ENCODE data around the gene CCDC137. TPM values are rescaled to one million over a fixed set of nuclear protein-coding genes. Genes with fewer than 3 reads are reported as not detected.

Gene CCDC137
- total RNA-seq, 4 donors from 2014 or later = 13.9 to 27.2 (median 17.0) TPM

GRCh38 chr17:81655378-81656117 lies 11.0 kb upstream of the CCDC137 start:
- DNase-seq = no peak
- Histone ChIP-seq H3K4me1 (no peaks in the 10 kb centered on the region), H3K4me3 (no peak overlapping the region), H3K27me3 (no peaks in the 10 kb centered on the region), H3K27ac (no peak overlapping the region), H3K36me3 (no peaks in the 10 kb centered on the region), H3K9me3 (no peaks in the 10 kb centered on the region)
- TF ChIP-seq CTCF (IDR thresholded peaks at IDR 0.05) (no peak), POLR2A (IDR thresholded peaks at IDR 0.05) (no peak)

GRCh38 chr17:81656118-81656743 lies 10.3 kb upstream of the CCDC137 start, which contains the start of gene PDE6G:
TSS of gene PDE6G (minus strand) at chr17:81656542. CDS start at chr17:81653305, 3,237 bp downstream.
- H3K9me3 ChIP-seq = no peaks in the 10 kb centered on the region
- H3K27ac ChIP-seq = no peak within 1 kb of the TSS
- H3K4me3 ChIP-seq = no peak within 1 kb of the TSS
- no peaks in the 10 kb centered on the region for H3K36me3 ChIP-seq
- H3K4me1 ChIP-seq = no peaks in the 10 kb centered on the region
- no peak for DNase-seq
- TF ChIP-seq POLR2A (IDR thresholded peaks at IDR 0.05) (no peak), CTCF (IDR thresholded peaks at IDR 0.05) (no peak)
- H3K27me3 ChIP-seq = no peaks in the 10 kb centered on the region

- H3K36me3 ChIP-seq = no peaks in the 10 kb centered on the region
- H3K4me3 ChIP-seq = no peak overlapping the region
- TF ChIP-seq CTCF (IDR thresholded peaks at IDR 0.05) = no peak
- TF ChIP-seq POLR2A (IDR thresholded peaks at IDR 0.05) = no peak
- no peak overlapping the region for H3K27ac ChIP-seq
- H3K27me3 ChIP-seq = no peaks in the 10 kb centered on the region
- H3K9me3 ChIP-seq = no peaks in the 10 kb centered on the region
- no peaks in the 10 kb centered on the region for H3K4me1 ChIP-seq
- no peak for DNase-seq
Observed at GRCh38 chr17:81656835-81657234, 9.7 kb upstream of the CCDC137 start.

DNA sequence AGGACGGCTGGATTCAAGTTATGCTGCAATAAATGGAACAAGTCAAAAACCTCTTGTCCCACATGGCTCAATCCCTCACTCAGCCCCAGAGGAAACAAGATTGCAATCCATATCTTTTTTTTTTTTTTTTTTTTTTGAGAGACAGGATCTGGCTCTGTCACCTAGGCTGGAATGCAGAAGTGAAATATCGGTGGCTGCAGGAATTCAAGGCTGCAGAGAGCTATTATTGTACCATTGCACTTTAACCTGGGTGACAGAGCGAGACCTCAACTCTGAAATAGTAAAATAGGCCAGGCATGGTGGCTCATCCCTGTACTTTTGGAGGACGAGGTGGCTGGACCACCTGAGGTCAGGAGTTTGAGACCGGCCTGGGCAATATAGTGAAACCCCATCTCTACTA lies 7.5 kb upstream of the CCDC137 start:
- Histone ChIP-seq H3K36me3 (no peaks in the 10 kb centered on the region), H3K27me3 (no peaks in the 10 kb centered on the region), H3K4me3 (no peak overlapping the region), H3K27ac (no peak overlapping the region), H3K9me3 (no peaks in the 10 kb centered on the region), H3K4me1 (no peaks in the 10 kb centered on the region)
- TF ChIP-seq POLR2A (IDR thresholded peaks at IDR 0.05) = no peak
- no peak for TF ChIP-seq CTCF (IDR thresholded peaks at IDR 0.05)
- no peak for DNase-seq

- Histone ChIP-seq H3K27me3 (no peaks in the 10 kb centered on the region), H3K4me3 (no peak overlapping the region), H3K27ac (no peak overlapping the region), H3K9me3 (no peaks in the 10 kb centered on the region), H3K36me3 (peaks cover 0 to 5% (median 0%) of the 10 kb centered on the region in 3 donors), H3K4me1 (peaks cover 0 to 6% (median 4%) of the 10 kb centered on the region in 4 donors)
- DNase-seq = no peak
- no peak for TF ChIP-seq POLR2A (IDR thresholded peaks at IDR 0.05)
- no peak for TF ChIP-seq CTCF (IDR thresholded peaks at IDR 0.05)
Observed at GRCh38 chr17:81660441-81660840, 6.1 kb upstream of the CCDC137 start.
